Osteoblast (primary cell): ENCODE results near the gene CXCL10. TPM values are rescaled to one million over a fixed set of nuclear protein-coding genes. Genes with fewer than 3 reads are reported as not detected.

Experiments
- DNase-seq: peaks from one replicate; pipeline ENCODE4 v3.0.0; 2011; ENCODE audit warnings: low spot score, mixed read lengths; ENCODE audit not compliant: insufficient read length; ENCODE audit errors: missing footprints
- H2AFZ ChIP-seq: 2 replicates; pipeline ENCODE4 v1.6.0; 2011; ENCODE audit warnings: mild to moderate bottlenecking, low read length
- H3K27ac ChIP-seq: 2 replicates; pipeline ENCODE4 v1.5.1; 2011; ENCODE audit warnings: mild to moderate bottlenecking, low read depth, low read length, moderate library complexity
- H3K27me3 ChIP-seq: 2 replicates; pipeline ENCODE4 v1.6.0; 2012; ENCODE audit warnings: mild to moderate bottlenecking, control low read depth, inconsistent platforms, low read length, moderate library complexity; ENCODE audit not compliant: insufficient read depth
- H3K36me3 ChIP-seq: 2 replicates; pipeline ENCODE4 v1.5.1; 2011; ENCODE audit warnings: mild to moderate bottlenecking, low read length, control low read depth, moderate library complexity; ENCODE audit not compliant: insufficient read depth
- H3K4me1 ChIP-seq: 2 replicates; pipeline ENCODE4 v1.5.1; 2011; ENCODE audit warnings: mild to moderate bottlenecking, low read length, control low read depth, moderate library complexity; ENCODE audit not compliant: insufficient read depth
- H3K4me2 ChIP-seq: 2 replicates; pipeline ENCODE4 v1.6.0; 2011; ENCODE audit warnings: mild to moderate bottlenecking, low read length; ENCODE audit not compliant: insufficient read depth
- H3K4me3 ChIP-seq: fragments of 200-600 bp; sonication (generic); 3 replicates; pipeline ENCODE4 v1.5.1; 2012; ENCODE audit warnings: mild to moderate bottlenecking, low read length, inconsistent platforms; ENCODE audit not compliant: insufficient read depth
- H3K79me2 ChIP-seq: 2 replicates; pipeline ENCODE4 v1.6.0; 2012; ENCODE audit warnings: mild to moderate bottlenecking, low read length, control low read depth, inconsistent platforms; ENCODE audit not compliant: insufficient read depth
- H3K9me3 ChIP-seq: 2 replicates; pipeline ENCODE4 v1.5.1; 2011; ENCODE audit warnings: low read depth, low read length, control low read depth
- H4K20me1 ChIP-seq: 2 replicates; pipeline ENCODE4 v1.6.0; 2012; ENCODE audit warnings: mild to moderate bottlenecking, low read length, control low read depth; ENCODE audit not compliant: insufficient read depth
- CTCF ChIP-seq: IDR thresholded peaks from 2 replicates; pipeline ENCODE4 v1.5.1; 2011; ENCODE audit warnings: mild to moderate bottlenecking, low read depth, low read length, moderate library complexity; ENCODE audit errors: extremely low read depth
- total RNA-seq: library from RNA; depleted of rRNA; stranded (reverse); fragments of >200 nt; gene quantifications from 2 replicates; pipeline ENCODE4 v1.2.3, GENCODE V29; 2012

Gene CXCL10
- total RNA-seq, 1 donor, result not detected

- Histone ChIP-seq H3K4me2 (peak overlapping the region; percentile 74), H3K9me3 (no peaks in the 10 kb centered on the region), H3K27ac (peak overlapping the region; percentile 72), H3K27me3 (no peaks in the 10 kb centered on the region), H3K4me3 (peak overlapping the region; percentile 35), H2AFZ (peak overlapping the region; percentile 85), H3K79me2 (no peaks in the 10 kb centered on the region), H3K36me3 (no peaks in the 10 kb centered on the region), H3K4me1 (peaks cover 16% of the 10 kb centered on the region), H4K20me1 (no peaks in the 10 kb centered on the region)
- TF ChIP-seq CTCF, result no peak
- peak; percentile 88 for DNase-seq
These were observed 11.5 kb downstream of the CXCL10 start for GRCh38 chr4:76011700-76012387.

GRCh38 chr4:76011018-76011670 lies 12.2 kb downstream of the CXCL10 start:
- Histone ChIP-seq H3K4me3 (no peak overlapping the region), H3K27ac (peak overlapping the region; percentile 72)

GRCh38 chr4:76010576-76010975 lies 12.7 kb downstream of the CXCL10 start:
- H2AFZ ChIP-seq, result no peak overlapping the region
- no peak overlapping the region for H3K27ac ChIP-seq

More at GRCh38 chr4:76011018-76011670, 12.2 kb downstream of the CXCL10 start:
- Histone ChIP-seq H4K20me1 (no peaks in the 10 kb centered on the region), H3K36me3 (no peaks in the 10 kb centered on the region), H2AFZ (peak overlapping the region; percentile 85), H3K9me3 (no peaks in the 10 kb centered on the region), H3K79me2 (no peaks in the 10 kb centered on the region), H3K4me2 (peak overlapping the region; percentile 74), H3K4me1 (peaks cover 16% of the 10 kb centered on the region), H3K27me3 (no peaks in the 10 kb centered on the region)
- no peak for DNase-seq
- TF ChIP-seq CTCF, result no peak

More at GRCh38 chr4:76010576-76010975, 12.7 kb downstream of the CXCL10 start:
- H3K4me2 ChIP-seq, result no peak overlapping the region
- no peaks in the 10 kb centered on the region for H4K20me1 ChIP-seq
- H3K36me3 ChIP-seq, result no peaks in the 10 kb centered on the region
- TF ChIP-seq CTCF, result no peak
- no peak overlapping the region for H3K4me3 ChIP-seq
- DNase-seq, result no peak
- no peaks in the 10 kb centered on the region for H3K9me3 ChIP-seq
- no peaks in the 10 kb centered on the region for H3K79me2 ChIP-seq
- no peaks in the 10 kb centered on the region for H3K27me3 ChIP-seq
- H3K4me1 ChIP-seq, result peaks cover 16% of the 10 kb centered on the region
